RWPE2 (cell line): ENCODE measurements around the gene ETV6.

ENCODE experiments used
- ATAC-seq: fragments of 200-7000 bp; cut with Tn5 transposase; 3 replicates; pipeline ENCODE4 v1.9.1; 2021; ENCODE audit warnings: low read depth
- DNase-seq: peaks from one replicate; pipeline ENCODE4 v3.0.0-alpha.2; 2020; ENCODE audit warnings: low spot score
- H3K27ac ChIP-seq: fragments of 450-650 bp; 2 replicates; pipeline ENCODE4 v1.5.1; 2017; ENCODE audit warnings: mild to moderate bottlenecking; ENCODE audit not compliant: poor library complexity, severe bottlenecking
- H3K27me3 ChIP-seq: fragments of 250-450 bp; sonication (Bioruptor Pico); 2 replicates; pipeline ENCODE4 v1.5.1; 2021; ENCODE audit warnings: mild to moderate bottlenecking, moderate library complexity; ENCODE audit not compliant: insufficient read depth, poor library complexity, severe bottlenecking
- H3K36me3 ChIP-seq: fragments of 250-450 bp; sonication (Bioruptor Pico); 2 replicates; pipeline ENCODE4 v1.5.1; 2020; ENCODE audit warnings: low read depth, mild to moderate bottlenecking, moderate library complexity
- H3K4me1 ChIP-seq: fragments of 250-450 bp; sonication (Bioruptor Pico); 2 replicates; pipeline ENCODE4 v1.5.1; 2021; ENCODE audit warnings: mild to moderate bottlenecking, moderate library complexity; ENCODE audit not compliant: insufficient read depth, poor library complexity, severe bottlenecking
- H3K4me3 ChIP-seq: fragments of 250-450 bp; sonication (Bioruptor Pico); 2 replicates; pipeline ENCODE4 v1.5.1; 2021; ENCODE audit warnings: mild to moderate bottlenecking, moderate library complexity; ENCODE audit not compliant: severe bottlenecking
- H3K9me3 ChIP-seq: fragments of 250-450 bp; sonication (Bioruptor Pico); 2 replicates; pipeline ENCODE4 v1.5.1; 2021; ENCODE audit warnings: mild to moderate bottlenecking, moderate library complexity; ENCODE audit not compliant: severe bottlenecking
- CTCF ChIP-seq: fragments of 450-650 bp; IDR thresholded peaks from one replicate; pipeline ENCODE4 v1.5.1; 2017; ENCODE audit warnings: mild to moderate bottlenecking, moderate library complexity; ENCODE audit not compliant: poor library complexity, severe bottlenecking

Gene ETV6

GRCh38 chr12:11724888-11725311 lies 75.4 kb downstream of the ETV6 start:
- ATAC-seq (no peak), DNase-seq (no peak)
- Histone ChIP-seq H3K9me3 (no peaks in the 10 kb centered on the region), H3K4me1 (peaks cover 18% of the 10 kb centered on the region), H3K4me3 (no peak overlapping the region), H3K27ac (no peak overlapping the region), H3K27me3 (no peaks in the 10 kb centered on the region), H3K36me3 (no peaks in the 10 kb centered on the region)
- TF ChIP-seq CTCF = no peak

DNA sequence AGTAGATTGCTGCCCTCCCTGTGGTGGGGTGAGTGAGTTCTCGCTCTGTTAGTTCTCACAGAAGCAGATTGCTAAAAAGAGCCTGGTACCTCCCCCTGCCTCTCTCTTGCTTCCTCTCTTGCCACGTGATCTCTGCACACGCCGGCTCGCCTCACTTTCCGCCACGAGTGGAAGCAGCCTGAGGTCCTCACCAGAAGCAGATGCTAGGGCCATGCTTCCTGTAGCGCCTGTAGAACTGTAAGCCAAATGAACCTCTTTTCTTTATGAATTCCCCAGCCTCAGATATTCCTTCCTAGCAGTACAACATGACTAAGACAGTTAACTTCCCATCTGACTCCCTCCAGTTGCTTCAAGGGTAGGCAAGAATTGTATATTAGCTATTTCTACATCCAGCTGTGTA lies 76.2 kb downstream of the ETV6 start:
- H3K4me1 ChIP-seq = peaks cover 26% of the 10 kb centered on the region
- no peak for TF ChIP-seq CTCF
- no peak overlapping the region for H3K27ac ChIP-seq
- H3K36me3 ChIP-seq = no peaks in the 10 kb centered on the region
- ATAC-seq (no peak), DNase-seq (no peak)
- H3K4me3 ChIP-seq = no peak overlapping the region
- no peaks in the 10 kb centered on the region for H3K9me3 ChIP-seq
- no peaks in the 10 kb centered on the region for H3K27me3 ChIP-seq

- no peak for TF ChIP-seq CTCF
- DNase-seq (no peak), ATAC-seq (no peak)
- peaks cover 36% of the 10 kb centered on the region for H3K4me1 ChIP-seq
- H3K4me3 ChIP-seq = no peak overlapping the region
- H3K9me3 ChIP-seq = no peaks in the 10 kb centered on the region
- H3K27me3 ChIP-seq = no peaks in the 10 kb centered on the region
- H3K36me3 ChIP-seq = no peaks in the 10 kb centered on the region
- H3K27ac ChIP-seq = no peak overlapping the region
Measured at GRCh38 chr12:11726659-11727058, 77.2 kb downstream of the ETV6 start.

DNA sequence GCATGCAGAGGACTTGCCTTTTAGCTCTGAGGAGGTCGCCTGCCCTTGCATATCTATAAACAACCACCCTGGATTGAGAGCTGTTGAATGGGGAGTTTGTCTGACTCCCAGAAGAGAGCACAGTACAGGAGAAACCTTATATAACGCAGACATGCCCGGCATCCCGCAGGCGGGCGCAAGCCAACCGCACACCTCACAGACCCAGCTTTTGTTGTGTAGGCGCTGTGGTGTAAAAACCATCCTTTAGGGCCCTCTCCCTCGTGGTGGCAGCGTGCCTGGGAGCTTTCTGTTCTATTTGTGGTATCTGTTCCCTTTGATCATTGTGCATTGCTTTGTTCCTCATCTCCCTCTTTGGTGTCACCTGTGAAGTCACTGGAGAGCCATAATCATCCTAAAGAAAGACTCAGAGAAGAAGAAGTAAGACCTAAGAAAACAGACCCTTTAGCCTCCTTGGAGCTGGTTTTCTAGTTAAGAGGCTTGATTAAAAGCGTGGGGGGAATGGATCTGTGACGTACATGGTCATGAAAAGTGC lies 77.7 kb downstream of the ETV6 start:
- peaks cover 41% of the 10 kb centered on the region for H3K4me1 ChIP-seq

More for the DNA sequence above, 77.7 kb downstream of the ETV6 start:
- Histone ChIP-seq H3K4me3 (no peak overlapping the region), H3K27ac (no peak overlapping the region), H3K27me3 (no peaks in the 10 kb centered on the region), H3K9me3 (no peaks in the 10 kb centered on the region), H3K36me3 (no peaks in the 10 kb centered on the region)
- no peak for DNase-seq
- TF ChIP-seq CTCF = no peak
- no peak for ATAC-seq
